ENCODE data around the gene TAAR6. TPM values are rescaled to one million over a fixed set of nuclear protein-coding genes. Genes with fewer than 3 reads are reported as not detected.
"Not testable (repeated sequence)": the region's sequence is repeated elsewhere in the genome, so short reads cannot be mapped to it uniquely, and the experiment has no call there.

Gene TAAR6
- polyA plus RNA-seq, 4 donors, result not detected

- FAIRE-seq (no peak), DNase-seq (peak; percentile 24 to 46)
- no peak overlapping the region for H3K4me3 ChIP-seq (ENCODE audit: low read depth in 1 of 3, low read length in 3 of 3)
These were observed 28.4 kb downstream of the TAAR6 start for GRCh38 chr6:132598473-132598872.

GRCh38 chr6:132600900-132601299, 30.8 kb downstream of the TAAR6 start:
- not testable (repeated sequence) for H3K27me3 ChIP-seq (ENCODE audit: control insufficient read depth in 3 of 3, insufficient read depth in 3 of 3, low read length in 3 of 3); H3K4me1 ChIP-seq (ENCODE audit: control insufficient read depth in 3 of 3, insufficient read depth in 2 of 3, low read depth in 1 of 3, low read length in 2 of 3); H3K9me3 ChIP-seq (ENCODE audit: control insufficient read depth in 2 of 2, insufficient read depth in 1 of 2, low read depth in 1 of 2, low read length in 1 of 2); H3K36me3 ChIP-seq (ENCODE audit: control insufficient read depth in 3 of 3, insufficient read depth in 2 of 3, low read depth in 1 of 3, low read length in 3 of 3); H3K4me3 ChIP-seq (ENCODE audit: low read depth in 1 of 3, low read length in 3 of 3); H3K27ac ChIP-seq (ENCODE audit: low read depth in 1 of 3, low read length in 2 of 3); DNase-seq; FAIRE-seq

More at GRCh38 chr6:132598473-132598872, 28.4 kb downstream of the TAAR6 start:
- 17 to 42% (median 39%) methylated on average over 3 of the region's 3 CpGs for WGBS, 3 donors
- Histone ChIP-seq H3K9me3 (ENCODE audit: control insufficient read depth in 2 of 2, insufficient read depth in 1 of 2, low read depth in 1 of 2, low read length in 1 of 2) (no peaks in the 10 kb centered on the region), H3K27ac (ENCODE audit: low read depth in 1 of 3, low read length in 2 of 3) (no peak overlapping the region), H3K4me1 (ENCODE audit: control insufficient read depth in 3 of 3, insufficient read depth in 2 of 3, low read depth in 1 of 3, low read length in 2 of 3) (peaks cover 0 to 2% (median 0%) of the 10 kb centered on the region in 3 donors), H3K36me3 (ENCODE audit: control insufficient read depth in 3 of 3, insufficient read depth in 2 of 3, low read depth in 1 of 3, low read length in 3 of 3) (no peaks in the 10 kb centered on the region), H3K27me3 (ENCODE audit: control insufficient read depth in 3 of 3, insufficient read depth in 3 of 3, low read length in 3 of 3) (no peaks in the 10 kb centered on the region)

- 47 to 66% (median 62%) methylated on average over 8 of the region's 8 CpGs for WGBS, 3 donors
- Histone ChIP-seq H3K36me3 (ENCODE audit: control insufficient read depth in 3 of 3, insufficient read depth in 2 of 3, low read depth in 1 of 3, low read length in 3 of 3) (peaks cover 0 to 2% (median 0%) of the 10 kb centered on the region in 3 donors), H3K27me3 (ENCODE audit: control insufficient read depth in 3 of 3, insufficient read depth in 3 of 3, low read length in 3 of 3) (no peaks in the 10 kb centered on the region), H3K4me1 (ENCODE audit: control insufficient read depth in 3 of 3, insufficient read depth in 2 of 3, low read depth in 1 of 3, low read length in 2 of 3) (peaks cover 3 to 19% (median 14%) of the 10 kb centered on the region in 3 donors), H3K4me3 (ENCODE audit: low read depth in 1 of 3, low read length in 3 of 3) (no peak overlapping the region), H3K9me3 (ENCODE audit: control insufficient read depth in 2 of 2, insufficient read depth in 1 of 2, low read depth in 1 of 2, low read length in 1 of 2) (peaks cover 0 to 19% of the 10 kb centered on the region in 2 donors), H3K27ac (ENCODE audit: low read depth in 1 of 3, low read length in 2 of 3) (peak overlapping the region in 1 of 3 donors; percentile 11)
- DNase-seq, result peak in 1 of 2 donors; percentile 49
- no peak for FAIRE-seq
These were observed 34.6 kb downstream of the TAAR6 start for GRCh38 chr6:132604635-132605152.

- no peak overlapping the region for H3K4me3 ChIP-seq (ENCODE audit: low read depth in 1 of 3, low read length in 3 of 3)
- 16 to 67% (median 35%) methylated on average over 5 of the region's 5 CpGs for WGBS, 3 donors
- DNase-seq, result peak; percentile 75 to 92
- no peaks in the 10 kb centered on the region for H3K27me3 ChIP-seq (ENCODE audit: control insufficient read depth in 3 of 3, insufficient read depth in 3 of 3, low read length in 3 of 3)
- peak overlapping the region in 2 of 3 donors; percentile 54 to 68 for H3K27ac ChIP-seq (ENCODE audit: low read depth in 1 of 3, low read length in 2 of 3)
- H3K36me3 ChIP-seq (ENCODE audit: control insufficient read depth in 3 of 3, insufficient read depth in 2 of 3, low read depth in 1 of 3, low read length in 3 of 3), result peaks cover 0 to 2% (median 2%) of the 10 kb centered on the region in 3 donors
- peak; percentile 96 for FAIRE-seq
- peaks cover 8 to 32% (median 17%) of the 10 kb centered on the region in 3 donors for H3K4me1 ChIP-seq (ENCODE audit: control insufficient read depth in 3 of 3, insufficient read depth in 2 of 3, low read depth in 1 of 3, low read length in 2 of 3)
- H3K9me3 ChIP-seq (ENCODE audit: control insufficient read depth in 2 of 2, insufficient read depth in 1 of 2, low read depth in 1 of 2, low read length in 1 of 2), result peaks cover 0 to 19% of the 10 kb centered on the region in 2 donors
These were observed 37.6 kb downstream of the TAAR6 start for GRCh38 chr6:132607544-132608233.

DNA sequence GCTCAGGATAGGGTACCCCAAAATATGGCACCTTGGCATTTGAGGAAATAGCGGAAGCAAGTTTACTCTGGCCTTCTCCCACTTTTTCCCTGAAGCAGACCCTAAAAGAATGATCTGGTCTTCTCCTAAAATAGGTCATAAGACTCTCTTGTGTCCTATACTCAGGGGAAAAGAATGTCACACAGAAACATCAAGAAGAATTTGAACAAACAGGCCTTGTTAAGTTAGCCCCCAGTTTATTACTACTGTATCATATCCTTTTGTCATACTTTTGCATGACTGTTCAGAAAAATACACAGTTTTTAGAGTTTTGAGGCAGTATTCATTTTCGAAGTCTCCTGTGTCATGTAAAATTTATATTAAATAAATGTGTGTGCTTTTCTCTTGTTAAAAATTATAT, 41.5 kb downstream of the TAAR6 start:
- Histone ChIP-seq H3K9me3 (ENCODE audit: control insufficient read depth in 2 of 2, insufficient read depth in 1 of 2, low read depth in 1 of 2, low read length in 1 of 2) (peaks cover 0 to 13% of the 10 kb centered on the region in 2 donors), H3K36me3 (ENCODE audit: control insufficient read depth in 3 of 3, insufficient read depth in 2 of 3, low read depth in 1 of 3, low read length in 3 of 3) (peaks cover 0 to 2% (median 0%) of the 10 kb centered on the region in 3 donors), H3K4me1 (ENCODE audit: control insufficient read depth in 3 of 3, insufficient read depth in 2 of 3, low read depth in 1 of 3, low read length in 2 of 3) (peaks cover 5 to 32% (median 11%) of the 10 kb centered on the region in 3 donors), H3K27ac (ENCODE audit: low read depth in 1 of 3, low read length in 2 of 3) (peak overlapping the region in 1 of 3 donors; percentile 64), H3K27me3 (ENCODE audit: control insufficient read depth in 3 of 3, insufficient read depth in 3 of 3, low read length in 3 of 3) (no peaks in the 10 kb centered on the region), H3K4me3 (ENCODE audit: low read depth in 1 of 3, low read length in 3 of 3) (no peak overlapping the region)
- FAIRE-seq (no peak), DNase-seq (no peak)
- WGBS, 3 donors, result 90 to 94% (median 91%) methylated on average over 2 of the region's 2 CpGs

- WGBS, 3 donors, result 9 to 46% (median 35%) methylated on average over 4 of the region's 4 CpGs
- H3K36me3 ChIP-seq (ENCODE audit: control insufficient read depth in 3 of 3, insufficient read depth in 2 of 3, low read depth in 1 of 3, low read length in 3 of 3), result peaks cover 0 to 2% (median 0%) of the 10 kb centered on the region in 3 donors
These were observed 42.5 kb downstream of the TAAR6 start for GRCh38 chr6:132612449-132613108.

DNA sequence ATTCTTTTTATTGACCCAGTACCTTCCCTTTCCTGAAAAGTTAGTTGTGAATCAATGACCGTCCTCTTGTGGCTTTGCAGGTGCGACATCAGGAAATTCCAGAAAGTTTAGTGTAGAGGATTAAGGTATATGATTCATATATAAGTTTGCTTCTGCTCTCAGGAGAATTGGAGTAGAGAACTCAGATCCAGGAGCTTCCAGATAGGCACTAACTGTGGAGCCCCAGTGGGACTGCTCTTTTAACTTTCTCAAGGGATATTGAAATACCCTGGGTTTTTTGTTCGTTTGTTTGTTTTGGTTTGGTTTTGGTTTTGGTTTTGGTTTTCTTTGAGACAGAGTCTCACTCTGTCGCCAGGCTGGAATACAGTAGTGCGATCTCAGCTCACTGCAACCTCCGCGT, 44.4 kb downstream of the TAAR6 start:
- H3K36me3 ChIP-seq (ENCODE audit: control insufficient read depth in 3 of 3, insufficient read depth in 2 of 3, low read depth in 1 of 3, low read length in 3 of 3), result peaks cover 0 to 2% (median 0%) of the 10 kb centered on the region in 3 donors
- 19 to 38% (median 25%) methylated on average over 7 of the region's 7 CpGs for WGBS, 3 donors
- H3K4me1 ChIP-seq (ENCODE audit: control insufficient read depth in 3 of 3, insufficient read depth in 2 of 3, low read depth in 1 of 3, low read length in 2 of 3), result peaks cover 3 to 14% (median 5%) of the 10 kb centered on the region in 3 donors
- H3K9me3 ChIP-seq (ENCODE audit: control insufficient read depth in 2 of 2, insufficient read depth in 1 of 2, low read depth in 1 of 2, low read length in 1 of 2), result no peaks in the 10 kb centered on the region
- H3K27ac ChIP-seq (ENCODE audit: low read depth in 1 of 3, low read length in 2 of 3), result peak overlapping the region in 2 of 3 donors; percentile 49 to 76
- DNase-seq (peak in 1 of 2 donors; percentile 75), FAIRE-seq (peak; percentile 55)
- H3K27me3 ChIP-seq (ENCODE audit: control insufficient read depth in 3 of 3, insufficient read depth in 3 of 3, low read length in 3 of 3), result no peaks in the 10 kb centered on the region
- H3K4me3 ChIP-seq (ENCODE audit: low read depth in 1 of 3, low read length in 3 of 3), result peak overlapping the region in 2 of 3 donors; percentile 7 to 53

More at GRCh38 chr6:132612449-132613108, 42.5 kb downstream of the TAAR6 start:
- FAIRE-seq (no peak), DNase-seq (peak; percentile 83 to 91)
- Histone ChIP-seq H3K27me3 (ENCODE audit: control insufficient read depth in 3 of 3, insufficient read depth in 3 of 3, low read length in 3 of 3) (no peaks in the 10 kb centered on the region), H3K4me1 (ENCODE audit: control insufficient read depth in 3 of 3, insufficient read depth in 2 of 3, low read depth in 1 of 3, low read length in 2 of 3) (peaks cover 5 to 24% (median 7%) of the 10 kb centered on the region in 3 donors), H3K4me3 (ENCODE audit: low read depth in 1 of 3, low read length in 3 of 3) (peak overlapping the region in 1 of 3 donors; percentile 44), H3K9me3 (ENCODE audit: control insufficient read depth in 2 of 2, insufficient read depth in 1 of 2, low read depth in 1 of 2, low read length in 1 of 2) (peaks cover 0 to 8% of the 10 kb centered on the region in 2 donors), H3K27ac (ENCODE audit: low read depth in 1 of 3, low read length in 2 of 3) (peak overlapping the region; percentile 21 to 64 (median 32))

- Histone ChIP-seq H3K4me1 (ENCODE audit: control insufficient read depth in 3 of 3, insufficient read depth in 2 of 3, low read depth in 1 of 3, low read length in 2 of 3) (peaks cover 0 to 7% (median 0%) of the 10 kb centered on the region in 3 donors), H3K9me3 (ENCODE audit: control insufficient read depth in 2 of 2, insufficient read depth in 1 of 2, low read depth in 1 of 2, low read length in 1 of 2) (no peaks in the 10 kb centered on the region), H3K27ac (ENCODE audit: low read depth in 1 of 3, low read length in 2 of 3) (no peak overlapping the region), H3K27me3 (ENCODE audit: control insufficient read depth in 3 of 3, insufficient read depth in 3 of 3, low read length in 3 of 3) (no peaks in the 10 kb centered on the region), H3K36me3 (ENCODE audit: control insufficient read depth in 3 of 3, insufficient read depth in 2 of 3, low read depth in 1 of 3, low read length in 3 of 3) (no peaks in the 10 kb centered on the region), H3K4me3 (ENCODE audit: low read depth in 1 of 3, low read length in 3 of 3) (no peak overlapping the region)
- no peak for FAIRE-seq
- no peak for DNase-seq
- WGBS, 3 donors, result 32 to 71% (median 71%) methylated on average over 1 of the region's 1 CpG
These were observed 46.6 kb downstream of the TAAR6 start for GRCh38 chr6:132616677-132617076.

Measured in small intestine (tissue), 7 donors.